HepG2 (cell line): ENCODE measurements around the gene ZPR1. TPM values are rescaled to one million over a fixed set of nuclear protein-coding genes. Genes with fewer than 3 reads are reported as not detected.

Source experiments
- ATF5 ChIP-seq: sonication (generic); formaldehyde crosslinking; IDR thresholded peaks from 2 replicates; pipeline ENCODE4 v1.4.0; 2020; ENCODE audit warnings: mild to moderate bottlenecking, low read depth, missing genetic modification reagents
- ELF3 ChIP-seq: IDR thresholded peaks from 2 replicates; pipeline ENCODE4 v1.6.1; 2016; ENCODE audit warnings: missing genetic modification reagents, missing compliant biosample characterization
- FOXA3 ChIP-seq: IDR thresholded peaks from 2 replicates; pipeline ENCODE4 v1.6.1; 2016; ENCODE audit warnings: missing genetic modification reagents, missing compliant biosample characterization
- FOXO1 ChIP-seq: sonication (generic); formaldehyde crosslinking; IDR thresholded peaks from 2 replicates; pipeline ENCODE4 v1.4.0; 2020; ENCODE audit warnings: missing genetic modification reagents
- HNF4A ChIP-seq: sonication (generic); formaldehyde crosslinking; IDR thresholded peaks from 2 replicates; pipeline ENCODE4 v1.4.0; 2020; ENCODE audit warnings: missing genetic modification reagents
- LCORL ChIP-seq, 2 experiments: fragments of 450-650 bp in 1 of 2; sonication (generic) in 1 of 2; formaldehyde crosslinking in 1 of 2; IDR thresholded peaks; 2 replicates each; pipeline versions ENCODE4 v1.5.0 to v1.6.1; 2017 to 2020; ENCODE audit warnings: antibody characterized with exemption in 1 of 2, missing genetic modification reagents in 1 of 2
- MAFK ChIP-seq, 2 experiments: IDR thresholded peaks in 1 of 2; conservative IDR thresholded peaks in 1 of 2; 2 replicates each; pipeline ENCODE4 v1.6.1; 2011; ENCODE audit warnings: improper control_type of control experiment in 2 of 2, low read length in 2 of 2
- MZF1 ChIP-seq: sonication (generic); formaldehyde crosslinking; IDR thresholded peaks from 2 replicates; pipeline ENCODE4 v1.8.1; 2023; ENCODE audit warnings: mild to moderate bottlenecking, missing genetic modification reagents, borderline replicate concordance
- SMAD9 ChIP-seq: sonication (generic); formaldehyde crosslinking; IDR thresholded peaks from 2 replicates; pipeline ENCODE4 v1.5.1; 2020; ENCODE audit warnings: mild to moderate bottlenecking, missing genetic modification reagents
- TEAD3 ChIP-seq: optimal IDR thresholded peaks from 2 replicates; pipeline ENCODE3; 2016; ENCODE audit warnings: borderline replicate concordance
- YEATS4 ChIP-seq: sonication (generic); formaldehyde crosslinking; IDR thresholded peaks from 2 replicates; pipeline ENCODE4 v1.4.0; 2020; ENCODE audit warnings: missing genetic modification reagents, borderline replicate concordance
- ZBTB21 ChIP-seq: sonication (generic); formaldehyde crosslinking; IDR thresholded peaks from 2 replicates; pipeline ENCODE4 v1.4.0; 2020; ENCODE audit warnings: missing genetic modification reagents
- ZKSCAN1 ChIP-seq: fragments of 150-350 bp; IDR thresholded peaks from 2 replicates; pipeline ENCODE4 v1.6.1; 2014; ENCODE audit warnings: low read length
- ZNF207 ChIP-seq: fragments of 450-650 bp; IDR thresholded peaks from 2 replicates; pipeline ENCODE4 v1.6.1; 2016; ENCODE audit warnings: antibody characterized with exemption, borderline replicate concordance
- ZNF34 ChIP-seq: sonication (generic); formaldehyde crosslinking; IDR thresholded peaks from 2 replicates; pipeline ENCODE4 v1.4.0; 2020; ENCODE audit warnings: mild to moderate bottlenecking, missing genetic modification reagents, borderline replicate concordance
- ZNF354B ChIP-seq: sonication (generic); formaldehyde crosslinking; IDR thresholded peaks from 2 replicates; pipeline ENCODE4 v1.8.0; 2022; ENCODE audit warnings: mild to moderate bottlenecking, missing genetic modification reagents
- ZNF567 ChIP-seq: sonication (generic); formaldehyde crosslinking; IDR thresholded peaks from 2 replicates; pipeline ENCODE4 v1.8.1; 2023; ENCODE audit warnings: mild to moderate bottlenecking, missing genetic modification reagents, borderline replicate concordance
- ZNF572 ChIP-seq: sonication (generic); formaldehyde crosslinking; IDR thresholded peaks from 2 replicates; pipeline ENCODE4 v1.5.1; 2020; ENCODE audit warnings: mild to moderate bottlenecking, missing genetic modification reagents
- ZNF720 ChIP-seq: sonication (generic); formaldehyde crosslinking; IDR thresholded peaks from 2 replicates; pipeline ENCODE4 v1.4.0; 2020; ENCODE audit warnings: missing genetic modification reagents
- polyA plus RNA-seq, 8 experiments: library from polyadenylated mRNA; depleted of rRNA in 3 of 8; stranded (reverse) in 7 of 8; unstranded in 1 of 8; fragments of >200 nt; fragmentation: Illumina TruSeq in 4 of 8; extraction: Trizol in 4 of 8; gene quantifications; 2 replicates each; pipeline versions ENCODE4 v1.2.1 to v1.2.3, GENCODE V29; 2011 to 2016; ENCODE audit warnings: low read depth in 4 of 8, missing spikeins in 1 of 8, mixed read lengths in 1 of 8; ENCODE audit not compliant: insufficient read depth in 1 of 8
- total RNA-seq, 5 experiments: library from RNA; depleted of rRNA; stranded (reverse); fragments of >200 nt; fragmentation: Illumina TruSeq; extraction: Trizol; gene quantifications; 2 replicates each; pipeline ENCODE4 v1.2.3, GENCODE V29; 2016; ENCODE audit warnings: low read depth in 1 of 5
- TF ChIP-seq, protein P1 (sequence below): sonication (generic); formaldehyde crosslinking; IDR thresholded peaks from 2 replicates; pipeline ENCODE4 v1.5.0; 2020; ENCODE audit warnings: mild to moderate bottlenecking, missing genetic modification reagents, borderline replicate concordance

ZPR1 gene
- total and polyA plus RNA-seq, 2 of the 13 experiments (the other 11 are each of a cell fraction or from before 2014, with no cell fraction given) = 40.0 to 79.3 TPM

- TF ChIP-seq ZBTB21 (CRISPR knock-in tag) (0 out of 2 replicates have a peak, but pooled peaks have one; percentile 32), ZNF567 (no peak), MZF1 (CRISPR knock-in tag) (no peak), ELF3 (peak; percentile 81), MAFK (conservative IDR thresholded peaks at IDR 0.05 in 1 of 2, IDR thresholded peaks at IDR 0.05 in 1 of 2; ENCODE audit: low read length in 2 of 2) (no peak), SMAD9 (CRISPR knock-in tag) (peak; percentile 41; the same call in 1 of the 2 replicates), ZNF207 (no peak), YEATS4 (CRISPR knock-in tag) (peak; percentile 51; the same call in 1 of the 2 replicates), TEAD3 (peak; percentile 86), ZNF572 (CRISPR knock-in tag) (no peak), ZKSCAN1 (no peak), ZNF720 (CRISPR knock-in tag) (no peak), HNF4A (CRISPR knock-in tag) (peak; percentile 100), ZNF354B (no peak), FOXA3 (CRISPR knock-in tag) (peak; percentile 99), ZNF34 (CRISPR knock-in tag) (no peak), LCORL (IDR thresholded peaks at IDR 0.05) (peak; percentile 30; the same call in 1 of the 2 replicates), LCORL (CRISPR knock-in tag; IDR thresholded peaks at IDR 0.05) (peak; percentile 78; the same call in 1 of the 2 replicates), FOXO1 (CRISPR knock-in tag) (peak; percentile 93), ATF5 (CRISPR knock-in tag) (no peak)
- TF ChIP-seq, protein P1, sequence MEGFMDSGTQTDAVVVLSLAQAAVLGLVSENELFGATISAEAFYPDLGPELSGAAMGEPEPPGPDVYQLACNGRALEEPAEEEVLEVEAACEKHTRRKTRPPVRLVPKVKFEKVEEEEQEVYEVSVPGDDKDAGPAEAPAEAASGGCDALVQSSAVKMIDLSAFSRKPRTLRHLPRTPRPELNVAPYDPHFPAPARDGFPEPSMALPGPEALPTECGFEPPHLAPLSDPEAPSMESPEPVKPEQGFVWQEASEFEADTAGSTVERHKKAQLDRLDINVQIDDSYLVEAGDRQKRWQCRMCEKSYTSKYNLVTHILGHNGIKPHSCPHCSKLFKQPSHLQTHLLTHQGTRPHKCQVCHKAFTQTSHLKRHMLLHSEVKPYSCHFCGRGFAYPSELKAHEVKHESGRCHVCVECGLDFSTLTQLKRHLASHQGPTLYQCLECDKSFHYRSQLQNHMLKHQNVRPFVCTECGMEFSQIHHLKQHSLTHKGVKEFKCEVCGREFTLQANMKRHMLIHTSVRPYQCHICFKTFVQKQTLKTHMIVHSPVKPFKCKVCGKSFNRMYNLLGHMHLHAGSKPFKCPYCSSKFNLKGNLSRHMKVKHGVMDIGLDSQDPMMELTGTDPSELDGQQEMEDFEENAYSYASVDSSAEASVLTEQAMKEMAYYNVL (CRISPR knock-in tag) = peak; percentile 78; the same call in 1 of the 2 replicates
These were observed 20.7 kb upstream of the ZPR1 start (continued) for GRCh38 chr11:116808262-116809175.
